ENCODE measurements around the gene RAI1.

Gene RAI1

GRCh38 chr17:17721140-17721668, 39.9 kb downstream of the RAI1 start:
- no peak for DNase-seq

DNA sequence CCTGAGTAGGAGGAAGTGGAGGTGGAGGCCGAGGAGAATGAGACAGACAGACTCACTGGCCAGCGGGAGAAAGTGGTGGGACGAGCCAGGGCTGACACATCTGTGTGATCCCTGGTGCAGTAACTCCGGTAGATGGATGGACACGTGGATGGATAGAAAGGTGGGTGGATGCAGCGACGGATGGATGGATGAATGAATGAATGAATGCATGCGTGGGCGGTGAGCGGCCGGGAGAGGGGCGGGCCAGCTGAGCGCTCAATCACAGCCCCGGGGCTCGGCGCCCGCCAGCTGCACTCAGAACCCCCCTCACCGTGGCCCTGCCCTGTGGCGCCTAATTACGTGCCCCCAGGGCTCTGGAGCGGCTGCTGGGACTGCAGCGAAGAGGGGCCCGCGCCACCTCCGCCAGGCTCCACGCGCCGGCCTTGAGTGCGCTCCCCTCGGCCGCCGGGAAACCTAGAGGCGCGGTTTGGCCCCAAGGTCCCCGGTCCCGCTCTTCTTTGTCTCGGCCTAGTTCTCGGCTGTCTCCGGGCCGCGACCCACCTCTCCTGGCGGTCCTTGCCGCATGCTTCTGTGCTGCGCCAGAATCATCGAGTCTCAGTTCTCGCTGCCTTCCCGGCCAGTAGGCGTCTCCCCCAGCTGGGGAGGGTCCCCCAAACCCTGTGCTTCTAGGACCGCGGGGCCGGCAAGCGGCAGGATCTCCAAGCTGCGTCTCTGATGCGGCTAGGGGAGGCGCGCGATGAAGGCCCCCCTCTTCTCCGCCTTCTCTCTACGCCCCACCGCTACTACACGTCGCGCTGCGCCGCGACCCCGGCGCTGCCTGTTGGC, 41.0 kb downstream of the RAI1 start:
- no peak for DNase-seq

DNA sequence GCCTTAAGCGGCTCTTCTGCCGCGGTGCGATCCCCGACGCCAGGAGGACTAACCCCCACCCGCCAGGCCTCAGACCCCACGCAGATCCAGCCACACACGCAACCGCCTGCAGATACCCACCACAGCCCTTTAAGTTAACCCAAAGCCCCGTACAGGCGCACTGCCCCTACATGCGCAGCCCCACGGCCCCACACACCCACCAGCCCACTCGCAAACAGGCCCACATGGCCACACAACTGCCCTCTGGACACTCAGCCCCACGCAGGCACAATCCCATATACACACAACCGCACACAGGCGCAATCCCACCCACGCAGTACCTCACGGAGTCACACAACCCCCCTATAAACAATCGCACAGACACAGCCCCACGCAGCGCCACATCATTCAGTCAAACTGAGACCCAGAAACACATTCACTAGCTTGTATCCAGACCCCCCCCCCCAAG, 41.7 kb downstream of the RAI1 start:
- DNase-seq = no peak

DNA sequence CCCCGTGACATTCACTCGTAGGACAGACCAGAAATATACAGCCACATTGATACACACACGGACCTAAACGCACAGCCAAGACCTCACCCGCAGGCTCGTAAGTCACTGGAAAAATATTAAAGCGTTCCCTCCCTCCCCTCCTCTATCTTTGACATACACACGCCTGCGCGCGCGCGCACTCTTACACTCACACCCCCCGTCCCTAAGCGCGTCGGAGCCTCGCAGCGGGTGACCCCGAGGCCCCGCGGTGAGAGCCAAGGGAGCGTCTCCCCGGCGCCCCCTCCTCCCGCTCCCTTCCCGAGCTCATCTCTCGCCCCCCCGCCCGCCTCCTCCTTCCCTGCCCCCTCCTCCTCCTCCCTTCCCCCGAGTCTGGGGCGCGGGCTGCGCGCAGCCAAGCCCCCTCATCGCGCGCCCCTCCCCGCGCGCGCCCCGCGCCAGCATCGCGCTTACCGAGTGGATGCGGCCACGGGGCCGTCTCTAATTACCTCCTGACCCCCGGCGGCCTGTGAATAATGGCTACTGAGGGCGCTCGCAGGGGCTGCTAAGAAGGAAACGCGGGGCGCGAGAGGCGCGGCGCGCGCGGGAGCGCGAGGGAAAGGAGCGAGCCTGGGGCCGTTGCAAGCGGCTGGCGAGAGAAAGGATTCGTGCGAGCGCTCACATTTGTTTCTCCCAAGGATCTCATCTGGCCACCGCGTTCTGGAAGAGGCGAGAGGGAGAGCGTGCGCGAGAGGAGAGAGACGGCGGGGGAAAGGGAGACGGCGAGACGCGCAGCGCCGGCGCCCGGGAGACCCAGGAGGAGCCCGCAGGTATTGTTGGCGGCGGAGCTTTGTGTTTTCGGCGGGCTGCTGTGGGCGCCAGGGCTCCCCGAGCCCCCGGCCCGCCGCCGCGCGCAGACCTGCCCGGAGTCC, 42.4 kb downstream of the RAI1 start:
- DNase-seq = peak; percentile 30

DNA sequence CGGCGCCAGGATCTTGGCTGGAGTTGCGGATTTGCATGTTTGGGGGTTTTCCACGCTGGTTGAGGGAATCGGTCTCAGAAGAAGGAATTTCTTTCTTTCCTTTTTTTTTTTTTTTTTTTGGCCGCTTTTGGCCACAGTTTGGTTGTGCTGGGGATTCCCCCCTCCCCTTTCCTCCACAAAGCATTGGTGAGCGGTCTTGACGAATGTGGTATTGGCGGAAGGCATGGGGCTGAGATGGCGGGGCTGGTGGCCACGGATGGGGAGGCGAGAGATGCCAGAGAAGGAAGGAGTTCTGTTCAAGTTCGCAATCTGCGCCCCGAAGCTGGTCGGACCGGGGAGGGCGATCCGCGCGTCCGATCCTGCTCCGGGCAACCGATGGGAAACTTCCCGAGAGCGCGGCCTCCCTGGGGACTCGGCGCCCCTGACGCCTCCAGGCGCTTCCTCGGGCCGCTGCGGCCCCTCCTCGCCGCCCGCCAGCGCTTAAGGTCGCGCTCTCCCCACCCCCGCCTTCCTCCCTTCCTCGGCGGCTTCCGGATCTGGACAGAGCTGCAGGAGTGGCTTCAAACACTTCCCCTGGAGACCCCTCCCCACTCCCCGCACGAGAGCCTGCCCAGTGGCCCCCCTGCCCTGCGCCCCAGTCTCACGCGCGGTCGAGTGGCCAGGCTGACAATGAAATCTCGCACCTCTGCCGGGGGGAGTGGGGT, 43.2 kb downstream of the RAI1 start:
- no peak for DNase-seq

DNA sequence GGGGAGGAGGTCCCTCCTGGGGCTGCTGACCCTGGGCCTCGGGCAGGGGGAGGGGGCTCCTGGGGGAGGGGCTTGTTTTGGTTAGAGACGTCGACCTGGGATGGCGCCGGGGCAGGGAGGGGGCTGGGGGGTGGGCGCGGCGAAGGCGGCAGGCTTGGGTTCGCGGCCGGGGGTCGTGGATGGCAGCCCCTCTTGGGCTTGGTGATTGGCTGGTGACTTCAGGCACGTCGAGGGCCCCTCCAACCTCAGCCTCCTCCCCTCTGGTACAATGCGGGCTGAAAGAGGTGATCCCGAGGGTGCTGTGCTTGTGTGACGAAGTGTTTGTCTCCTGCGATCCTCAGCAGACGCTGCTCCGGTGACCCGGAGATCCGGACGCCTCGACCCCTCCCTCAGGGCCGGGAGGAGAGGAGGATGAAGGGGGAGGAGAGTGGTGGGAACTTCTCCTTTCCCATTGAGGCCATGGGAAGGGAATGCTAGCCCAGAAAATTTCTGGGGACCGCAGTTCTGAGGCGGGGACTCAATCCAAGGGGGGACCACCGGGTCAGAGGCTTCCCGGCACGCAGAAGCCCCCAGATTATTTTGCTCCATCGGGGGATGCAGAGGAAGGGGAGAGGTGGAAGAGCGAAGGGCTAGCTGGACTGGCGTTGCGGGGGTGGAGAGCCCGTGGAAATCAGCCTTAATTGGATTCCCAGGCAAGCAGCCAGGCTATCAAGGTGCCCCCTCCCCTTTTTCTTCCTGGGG, 43.9 kb downstream of the RAI1 start:
- no peak for DNase-seq

GRCh38 chr17:17725752-17726457, 44.6 kb downstream of the RAI1 start:
- no peak for DNase-seq

GRCh38 chr17:17726458-17727060, 45.3 kb downstream of the RAI1 start:
- DNase-seq = no peak

DNA sequence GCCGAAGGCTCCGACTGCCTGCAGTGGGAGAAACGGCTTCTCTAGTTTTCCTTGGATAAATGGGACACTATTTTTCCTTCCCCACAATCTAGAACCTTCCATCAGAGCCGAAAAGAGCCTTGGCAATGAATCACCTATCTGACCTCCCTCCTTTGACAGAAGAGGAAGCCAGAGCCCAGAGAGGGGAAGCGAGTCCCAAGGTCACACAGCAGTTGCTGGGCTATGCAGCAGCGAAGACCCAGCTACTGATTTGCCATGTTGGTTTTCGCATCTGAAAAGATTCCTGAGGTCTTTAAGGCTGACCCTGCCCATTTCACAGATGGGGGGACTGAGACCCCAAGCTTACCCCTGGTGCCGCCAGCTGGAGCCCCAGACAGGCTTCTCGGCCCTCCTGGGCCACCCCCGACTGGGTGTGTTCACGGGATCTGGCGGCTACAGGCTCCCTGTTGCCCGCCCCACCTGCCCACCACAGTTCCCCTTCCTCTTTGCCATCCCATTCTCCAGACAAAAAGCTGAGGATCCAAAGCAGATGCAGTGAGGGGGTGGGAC, 45.9 kb downstream of the RAI1 start:
- DNase-seq = no peak

DNA sequence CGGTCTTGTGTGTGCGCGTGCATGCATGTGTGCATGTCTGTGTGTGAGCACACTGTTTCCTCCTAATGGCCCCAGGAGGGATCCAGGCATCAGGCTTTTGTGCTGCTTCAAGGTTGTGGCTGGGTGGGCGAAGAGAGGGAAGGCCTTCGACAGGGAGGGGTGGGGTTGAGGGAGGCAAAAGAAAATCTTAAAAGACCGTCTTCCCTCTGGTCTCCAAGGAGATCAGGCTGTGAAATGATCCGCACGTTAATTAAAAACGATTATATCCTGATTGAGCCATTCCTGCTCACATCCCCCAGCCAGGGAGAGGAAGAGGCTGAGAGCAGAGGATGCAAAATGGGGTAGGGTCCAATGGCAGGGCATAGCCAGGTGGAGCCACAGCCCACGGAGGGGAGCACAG, 46.9 kb downstream of the RAI1 start:
- DNase-seq = no peak

DNA sequence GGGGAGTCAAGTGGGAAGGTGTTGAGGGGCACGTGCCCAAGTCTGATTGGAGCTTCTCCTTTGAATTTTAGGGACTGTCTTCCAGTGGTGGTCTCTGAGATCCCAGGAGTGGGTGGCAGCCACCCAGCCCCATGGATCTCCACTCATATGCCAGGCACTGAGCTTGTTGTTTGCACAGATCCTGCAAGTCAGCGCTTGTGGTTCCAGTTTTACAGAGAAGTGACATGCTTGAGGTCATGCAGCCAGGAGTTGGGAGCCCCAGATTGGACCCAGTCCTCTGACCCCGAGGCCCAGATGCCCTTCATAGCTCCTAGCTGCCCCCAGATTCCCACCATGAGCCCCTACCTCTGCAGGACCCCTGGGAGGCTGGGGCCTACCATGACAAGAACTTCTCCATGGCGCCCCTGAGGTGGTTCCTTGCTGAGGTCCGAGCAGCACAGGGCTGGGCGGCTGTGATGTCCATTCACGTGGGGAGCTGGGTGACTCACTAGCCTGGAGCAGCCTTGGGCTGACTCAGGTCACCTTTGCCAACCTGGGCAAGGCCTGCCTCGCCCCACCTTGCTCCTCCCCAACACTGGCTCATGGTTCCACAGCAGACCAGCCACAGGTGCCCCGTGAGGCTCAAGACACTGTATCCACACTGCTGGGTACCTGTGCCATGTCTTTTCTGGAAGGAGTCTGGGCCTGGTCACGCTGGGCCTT, 47.4 kb downstream of the RAI1 start:
- DNase-seq = no peak

- DNase-seq = peak; percentile 66
These were observed 48.5 kb downstream of the RAI1 start for GRCh38 chr17:17729620-17730249.

DNA sequence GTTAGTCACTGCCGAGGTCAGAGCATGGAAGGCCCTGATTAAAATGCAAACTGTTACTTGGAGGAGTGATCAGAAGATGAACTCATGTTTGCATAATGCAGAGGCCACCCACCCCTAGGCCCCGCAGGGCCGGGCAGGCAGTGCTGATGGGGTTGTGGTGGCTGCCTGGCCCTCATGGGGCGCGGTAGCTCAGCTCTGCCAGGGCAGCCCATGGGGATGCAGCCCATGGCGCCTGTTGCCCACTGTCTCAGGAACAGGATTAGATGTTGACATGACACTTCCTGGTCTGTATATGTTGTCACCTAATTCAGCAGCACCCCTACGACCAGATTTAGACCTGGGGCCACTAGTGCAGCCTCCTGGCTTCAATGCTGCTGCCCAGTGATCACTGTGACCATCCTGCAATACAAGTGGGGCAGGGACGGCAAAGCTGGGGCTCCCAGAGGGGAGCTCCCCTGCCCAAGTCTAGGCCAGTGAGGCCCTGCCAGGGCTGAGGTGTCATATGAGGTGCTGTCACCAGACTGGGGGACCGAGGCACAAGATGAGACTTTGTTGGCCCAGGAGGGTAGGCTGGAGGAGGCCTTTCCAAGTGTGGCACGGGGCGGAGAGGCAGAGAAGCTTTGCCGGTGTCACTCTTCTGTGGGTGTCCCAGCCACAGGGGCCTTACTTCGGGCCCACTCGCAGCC, 49.1 kb downstream of the RAI1 start:
- DNase-seq = no peak

DNA sequence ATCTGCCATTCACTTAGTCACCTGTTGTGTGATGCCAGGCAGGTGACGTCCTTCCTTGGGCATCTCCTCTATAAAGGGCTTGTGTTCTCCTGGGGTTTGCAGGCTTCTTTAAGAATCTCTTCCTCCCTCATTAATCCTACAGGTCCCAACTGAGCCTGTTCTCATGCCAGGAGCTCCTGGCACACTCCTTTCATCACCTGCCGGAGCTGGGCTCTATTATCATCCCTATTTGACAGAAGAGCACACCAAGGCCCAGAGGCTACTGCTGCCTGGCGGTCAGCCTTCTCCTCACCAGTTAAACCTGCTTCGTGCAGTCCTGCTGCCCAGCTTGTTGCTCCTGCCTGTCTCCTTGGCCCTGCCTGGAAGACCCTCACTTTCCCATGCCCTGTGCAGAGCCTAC, 51.2 kb downstream of the RAI1 start:
- DNase-seq = no peak

GRCh38 chr17:17732892-17733670, 51.8 kb downstream of the RAI1 start:
- no peak for DNase-seq

DNA sequence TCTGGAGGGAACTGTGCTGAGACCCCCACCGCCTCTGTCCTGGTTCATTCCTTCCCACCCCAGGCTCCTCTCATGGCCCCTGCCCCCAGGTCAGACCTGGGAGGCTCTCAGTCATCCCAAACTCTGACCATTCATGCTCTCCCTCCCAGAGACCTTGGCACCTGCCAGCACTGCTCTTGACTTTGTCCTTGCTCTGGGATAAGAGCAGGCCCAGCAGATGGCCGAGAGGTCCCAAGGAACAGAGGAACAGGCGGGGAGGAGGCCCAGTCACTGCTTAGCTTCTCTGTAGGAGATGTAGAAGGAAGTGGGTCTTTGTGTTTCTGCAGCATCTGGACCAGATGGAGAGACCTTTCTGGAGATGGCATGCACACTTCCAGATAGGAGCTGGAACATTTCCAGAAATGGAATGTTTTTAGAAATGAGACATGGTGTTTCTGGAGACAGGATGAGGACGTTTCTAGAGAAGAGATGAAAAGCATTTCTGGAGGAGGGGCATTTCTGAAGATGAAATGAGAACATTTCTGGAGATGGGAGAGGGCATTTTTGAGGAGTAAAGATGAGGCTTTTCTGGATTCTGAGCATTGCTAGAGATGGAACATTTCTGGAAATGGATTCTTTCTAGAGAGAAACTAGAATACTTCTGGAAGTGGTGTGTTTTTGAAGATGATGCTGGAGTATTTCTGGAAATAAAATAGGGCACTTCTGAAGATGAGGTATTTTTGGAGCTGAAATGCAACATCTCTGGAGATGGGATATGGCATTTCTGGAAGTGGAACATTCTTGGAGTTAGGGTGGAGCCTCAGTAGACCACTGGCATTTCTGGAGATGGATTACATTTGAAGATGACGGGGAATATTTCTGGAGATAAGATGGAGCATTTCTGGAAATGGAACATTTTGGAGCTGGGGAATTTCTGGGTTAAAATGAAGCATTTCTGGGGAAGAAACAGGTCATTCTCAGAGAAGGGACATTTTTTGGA, 55.2 kb downstream of the RAI1 start:
- no peak for DNase-seq
